ENCODE data around the gene SUGCT. TPM values are rescaled to one million over a fixed set of nuclear protein-coding genes. Genes with fewer than 3 reads are reported as not detected.

The SUGCT gene
- total RNA-seq, 1 donor from 2014 or later: 1.7 TPM

DNA sequence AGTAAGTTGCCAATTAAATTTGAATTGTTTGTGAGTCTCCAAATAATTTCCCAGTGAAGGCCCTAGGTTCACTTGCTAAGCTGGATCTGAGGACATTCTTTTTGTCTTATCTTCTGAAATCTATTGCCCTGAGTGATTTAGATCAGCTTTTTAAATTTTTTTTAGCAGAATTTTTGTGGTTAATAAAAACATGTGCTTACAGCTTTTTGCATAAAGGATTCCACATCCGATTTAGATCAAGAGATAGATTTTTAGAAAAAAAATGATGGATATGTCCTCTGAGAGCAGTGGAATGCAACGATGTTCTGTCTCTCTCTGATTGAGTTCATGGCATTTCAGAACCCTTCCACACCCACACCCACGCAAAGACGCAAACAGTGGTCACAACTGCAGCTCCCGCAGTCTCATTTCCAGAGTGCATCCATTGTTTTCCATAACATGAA is 358.8 kb downstream of the SUGCT start:
- ATAC-seq (no peak), DNase-seq (no peak)
- no peaks in the 10 kb centered on the region for H3K9me3 ChIP-seq
- intact Hi-C loops (cut with DNase I): no loop called here
- no peaks in the 10 kb centered on the region for H3K36me3 ChIP-seq
- TF ChIP-seq, protein P1, sequence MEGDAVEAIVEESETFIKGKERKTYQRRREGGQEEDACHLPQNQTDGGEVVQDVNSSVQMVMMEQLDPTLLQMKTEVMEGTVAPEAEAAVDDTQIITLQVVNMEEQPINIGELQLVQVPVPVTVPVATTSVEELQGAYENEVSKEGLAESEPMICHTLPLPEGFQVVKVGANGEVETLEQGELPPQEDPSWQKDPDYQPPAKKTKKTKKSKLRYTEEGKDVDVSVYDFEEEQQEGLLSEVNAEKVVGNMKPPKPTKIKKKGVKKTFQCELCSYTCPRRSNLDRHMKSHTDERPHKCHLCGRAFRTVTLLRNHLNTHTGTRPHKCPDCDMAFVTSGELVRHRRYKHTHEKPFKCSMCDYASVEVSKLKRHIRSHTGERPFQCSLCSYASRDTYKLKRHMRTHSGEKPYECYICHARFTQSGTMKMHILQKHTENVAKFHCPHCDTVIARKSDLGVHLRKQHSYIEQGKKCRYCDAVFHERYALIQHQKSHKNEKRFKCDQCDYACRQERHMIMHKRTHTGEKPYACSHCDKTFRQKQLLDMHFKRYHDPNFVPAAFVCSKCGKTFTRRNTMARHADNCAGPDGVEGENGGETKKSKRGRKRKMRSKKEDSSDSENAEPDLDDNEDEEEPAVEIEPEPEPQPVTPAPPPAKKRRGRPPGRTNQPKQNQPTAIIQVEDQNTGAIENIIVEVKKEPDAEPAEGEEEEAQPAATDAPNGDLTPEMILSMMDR (IDR thresholded peaks at IDR 0.05): no peak
- no peak overlapping the region for H3K27ac ChIP-seq
- no peaks in the 10 kb centered on the region for H3K4me1 ChIP-seq
- no peak overlapping the region for H3K4me3 ChIP-seq
- no peaks in the 10 kb centered on the region for H3K27me3 ChIP-seq (ENCODE audit: low read depth)

DNA sequence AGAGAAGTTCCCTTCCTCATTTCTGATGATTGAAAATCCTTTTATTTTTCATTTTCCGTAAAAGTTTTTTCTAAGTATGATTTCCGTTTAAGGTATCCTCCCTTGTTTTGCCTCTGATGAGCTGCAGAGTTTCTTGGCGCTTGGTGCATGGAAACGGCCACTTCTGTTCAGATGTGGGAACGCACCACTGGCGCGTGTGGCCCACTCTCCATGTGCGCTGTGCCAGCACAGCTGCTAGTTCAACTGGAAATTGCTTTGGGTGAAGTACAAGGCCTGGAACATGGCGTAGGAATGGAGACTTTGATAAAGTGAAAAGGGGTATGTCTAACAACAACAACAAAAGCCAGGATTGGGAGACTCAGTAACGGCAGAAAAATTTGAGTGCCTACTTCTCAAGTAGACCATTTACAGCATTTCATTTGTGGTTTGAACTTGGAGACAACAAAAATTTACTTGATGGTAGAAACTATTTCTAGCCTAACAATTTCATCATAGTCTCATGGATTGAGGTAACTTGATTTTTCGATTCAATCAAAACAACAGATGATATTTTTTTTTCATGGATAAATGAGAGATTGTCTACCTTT is 364.2 kb downstream of the SUGCT start:
- intact Hi-C loops (cut with DNase I): no loop called here
- ATAC-seq (no peak), DNase-seq (no peak)
- Histone ChIP-seq H3K4me3 (no peak overlapping the region), H3K27me3 (ENCODE audit: low read depth) (no peaks in the 10 kb centered on the region), H3K4me1 (no peaks in the 10 kb centered on the region), H3K9me3 (no peaks in the 10 kb centered on the region), H3K36me3 (no peaks in the 10 kb centered on the region), H3K27ac (no peak overlapping the region)
- TF ChIP-seq, protein P1 (IDR thresholded peaks at IDR 0.05): no peak

DNA sequence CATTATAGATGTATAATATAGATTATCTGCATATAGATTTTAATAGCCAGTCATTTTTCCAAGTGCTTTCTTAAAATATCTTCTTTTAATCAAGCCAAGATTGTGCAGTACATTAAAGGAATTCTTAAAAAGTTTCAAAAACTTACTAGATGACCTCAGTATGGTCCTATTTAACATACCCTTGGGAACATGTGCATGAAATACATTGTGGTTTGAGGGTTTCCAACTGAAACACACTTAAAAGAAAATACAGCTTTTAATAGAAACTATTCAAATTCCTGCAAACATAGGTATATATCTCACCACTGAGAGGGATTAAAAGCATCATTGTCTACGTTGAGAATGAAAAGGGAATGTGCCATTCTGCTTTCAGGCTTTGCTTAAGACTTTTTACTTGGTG is 364.9 kb downstream of the SUGCT start:
- Histone ChIP-seq H3K4me3 (no peak overlapping the region), H3K27ac (no peak overlapping the region), H3K9me3 (no peaks in the 10 kb centered on the region), H3K27me3 (ENCODE audit: low read depth) (no peaks in the 10 kb centered on the region), H3K36me3 (no peaks in the 10 kb centered on the region), H3K4me1 (no peaks in the 10 kb centered on the region)
- TF ChIP-seq, protein P1 (IDR thresholded peaks at IDR 0.05): no peak
- no peak for DNase-seq
- no peak for ATAC-seq
- intact Hi-C loops (cut with DNase I): no loop called here

DNA sequence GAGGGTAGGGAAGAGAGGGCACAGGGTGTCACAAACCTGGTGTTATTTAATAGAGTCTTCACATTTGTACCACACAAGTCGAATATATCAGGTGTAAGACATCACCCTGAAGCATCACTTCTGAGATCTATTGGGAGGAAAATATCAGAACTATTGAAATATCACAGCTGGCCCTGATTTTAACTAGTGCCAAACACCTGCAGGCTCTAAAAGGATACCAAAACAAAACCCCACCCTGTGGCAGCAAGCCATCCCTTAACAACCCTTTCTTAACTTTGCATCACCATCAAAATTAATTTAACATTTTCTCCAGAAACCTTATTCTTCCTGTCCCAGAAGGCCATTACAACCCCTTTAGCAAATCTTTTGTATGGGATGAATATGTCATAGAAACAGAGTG is 365.4 kb downstream of the SUGCT start:
- H3K4me3 ChIP-seq: no peak overlapping the region
- TF ChIP-seq, protein P1 (IDR thresholded peaks at IDR 0.05): no peak
- no peak for ATAC-seq
- DNase-seq: no peak
- intact Hi-C loops (cut with DNase I): no loop called here
- H3K27ac ChIP-seq: no peak overlapping the region
- no peaks in the 10 kb centered on the region for H3K4me1 ChIP-seq
- H3K9me3 ChIP-seq: no peaks in the 10 kb centered on the region
- H3K27me3 ChIP-seq (ENCODE audit: low read depth): no peaks in the 10 kb centered on the region
- H3K36me3 ChIP-seq: no peaks in the 10 kb centered on the region

DNA sequence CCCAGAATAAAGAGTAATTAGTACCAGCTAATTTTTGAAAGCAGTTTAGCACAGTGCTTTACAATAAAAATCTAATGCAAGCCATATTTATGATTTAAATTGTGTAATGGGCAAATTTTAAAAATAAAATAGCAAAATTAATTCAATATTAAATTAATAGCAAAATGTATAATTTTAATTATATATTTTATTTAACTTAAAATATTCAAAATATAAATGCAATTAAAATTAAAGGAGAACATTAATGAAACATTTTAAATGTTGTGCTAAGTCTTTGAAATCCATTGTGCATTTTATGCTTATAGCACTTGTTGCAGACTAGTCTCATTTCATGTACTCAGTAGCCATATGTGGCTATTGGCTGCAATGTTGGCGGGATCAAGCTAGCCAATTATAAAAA is 367.6 kb downstream of the SUGCT start:
- Histone ChIP-seq H3K4me1 (no peaks in the 10 kb centered on the region), H3K9me3 (no peaks in the 10 kb centered on the region), H3K4me3 (no peak overlapping the region), H3K27me3 (ENCODE audit: low read depth) (no peaks in the 10 kb centered on the region), H3K36me3 (no peaks in the 10 kb centered on the region), H3K27ac (no peak overlapping the region)
- no peak for DNase-seq
- intact Hi-C loops (cut with DNase I): no loop called here
- TF ChIP-seq, protein P1 (IDR thresholded peaks at IDR 0.05): no peak
- ATAC-seq: no peak

All from lower lobe of right lung (tissue), 2 donors.